GM04504 (cell line): Measurements from ENCODE around the gene GARS1.
"Not testable (repeated sequence)": the region's sequence is repeated elsewhere in the genome, so short reads cannot be mapped to it uniquely, and the experiment has no call there.

Experiments used
- DNase-seq: peaks from one replicate; pipeline ENCODE4 v3.0.0-alpha.2; 2012; ENCODE audit warnings: low read depth

The GARS1 gene, protein sequence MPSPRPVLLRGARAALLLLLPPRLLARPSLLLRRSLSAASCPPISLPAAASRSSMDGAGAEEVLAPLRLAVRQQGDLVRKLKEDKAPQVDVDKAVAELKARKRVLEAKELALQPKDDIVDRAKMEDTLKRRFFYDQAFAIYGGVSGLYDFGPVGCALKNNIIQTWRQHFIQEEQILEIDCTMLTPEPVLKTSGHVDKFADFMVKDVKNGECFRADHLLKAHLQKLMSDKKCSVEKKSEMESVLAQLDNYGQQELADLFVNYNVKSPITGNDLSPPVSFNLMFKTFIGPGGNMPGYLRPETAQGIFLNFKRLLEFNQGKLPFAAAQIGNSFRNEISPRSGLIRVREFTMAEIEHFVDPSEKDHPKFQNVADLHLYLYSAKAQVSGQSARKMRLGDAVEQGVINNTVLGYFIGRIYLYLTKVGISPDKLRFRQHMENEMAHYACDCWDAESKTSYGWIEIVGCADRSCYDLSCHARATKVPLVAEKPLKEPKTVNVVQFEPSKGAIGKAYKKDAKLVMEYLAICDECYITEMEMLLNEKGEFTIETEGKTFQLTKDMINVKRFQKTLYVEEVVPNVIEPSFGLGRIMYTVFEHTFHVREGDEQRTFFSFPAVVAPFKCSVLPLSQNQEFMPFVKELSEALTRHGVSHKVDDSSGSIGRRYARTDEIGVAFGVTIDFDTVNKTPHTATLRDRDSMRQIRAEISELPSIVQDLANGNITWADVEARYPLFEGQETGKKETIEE

GRCh38 chr7:30594540-30595435 lies at the start of gene GARS1:
Gene GARS1 (plus strand): TSS chr7:30594878. CDS start chr7:30594922, 44 bp downstream.
- peak; percentile 81 for DNase-seq

DNA sequence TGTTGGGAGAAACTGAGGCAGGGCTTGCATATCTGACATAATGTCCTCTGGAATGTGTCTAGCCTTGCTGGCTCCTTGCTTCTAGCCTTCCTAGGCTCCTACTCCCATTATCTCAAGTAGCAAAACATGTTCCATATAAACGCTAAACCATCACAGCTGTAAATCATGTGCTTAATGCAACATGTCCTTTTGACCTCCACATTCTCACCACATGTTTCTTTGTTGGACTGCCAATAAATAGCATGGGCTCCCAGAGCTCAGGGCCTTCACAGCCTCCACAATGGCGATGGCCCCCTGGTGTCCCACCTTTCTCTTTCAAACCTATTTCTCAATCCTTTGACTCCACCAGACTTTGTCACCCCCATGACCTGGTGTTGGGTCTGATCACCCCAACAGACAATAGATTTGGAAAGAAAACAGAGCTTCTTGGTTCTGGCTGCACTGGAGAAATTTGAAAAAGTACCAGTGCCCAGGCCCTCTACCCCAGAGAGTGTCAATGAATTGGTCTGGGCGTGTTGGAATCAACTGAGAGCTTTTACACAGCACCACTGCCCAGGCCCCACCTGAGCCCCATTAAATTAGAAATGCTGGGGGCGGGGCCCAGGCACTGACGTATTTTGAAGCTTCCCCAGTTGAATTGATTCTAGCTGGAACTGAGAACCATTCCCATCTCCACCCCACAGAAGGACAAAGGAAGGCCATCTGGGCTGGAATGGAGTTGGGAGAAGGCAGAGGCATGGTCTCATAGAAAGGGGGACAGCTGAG lies 48.7 kb upstream of the GARS1 start:
- peak; percentile 21 for DNase-seq

- DNase-seq: no peak
Measured at GRCh38 chr7:30546596-30546995, 48.1 kb upstream of the GARS1 start.

- DNase-seq: peak; percentile 46
Measured at GRCh38 chr7:30548845-30549244, 45.8 kb upstream of the GARS1 start.

GRCh38 chr7:30549931-30550493 lies 44.7 kb upstream of the GARS1 start:
- DNase-seq: no peak

DNA sequence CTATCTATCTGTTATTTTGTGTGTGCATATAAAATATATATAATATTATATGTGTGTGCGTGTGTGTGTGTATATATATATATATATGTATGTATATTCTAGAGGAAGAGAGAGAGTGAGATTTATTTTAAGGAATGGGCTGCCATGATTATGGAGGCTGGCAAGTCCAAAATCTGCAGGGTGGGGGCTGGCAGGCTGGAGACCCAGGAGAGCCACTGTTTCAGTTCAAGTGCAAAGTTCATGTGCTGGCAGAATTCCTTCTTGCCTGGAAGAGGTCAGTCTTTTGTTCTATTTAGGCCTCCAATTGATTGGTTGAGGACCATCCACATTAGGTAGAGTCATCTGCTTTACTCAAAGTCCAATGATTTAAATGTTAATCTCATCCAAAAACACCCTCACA lies 42.3 kb upstream of the GARS1 start:
- DNase-seq: no peak

GRCh38 chr7:30553141-30553540 lies 41.5 kb upstream of the GARS1 start:
- DNase-seq: no peak

- DNase-seq: no peak
Measured at GRCh38 chr7:30553546-30553945, 41.1 kb upstream of the GARS1 start.

DNA sequence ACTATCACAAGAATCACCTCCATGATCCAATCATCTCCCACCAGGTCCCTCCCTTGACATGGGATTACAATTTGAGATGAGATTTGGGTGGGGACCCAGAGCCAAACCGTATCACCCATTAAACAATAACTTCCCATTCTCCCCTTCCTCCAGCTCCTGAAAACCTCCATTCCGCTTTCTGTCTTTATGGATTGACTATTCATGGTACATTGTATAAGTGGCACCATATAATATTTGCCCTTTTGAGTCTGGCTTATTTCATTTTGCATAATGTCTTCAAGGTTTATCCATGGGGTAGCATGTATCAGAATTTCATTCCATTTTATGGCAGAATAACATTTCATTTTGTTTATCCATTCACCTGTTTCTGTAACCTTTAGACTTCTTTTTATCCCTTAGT lies 39.2 kb upstream of the GARS1 start:
- DNase-seq: no peak

DNA sequence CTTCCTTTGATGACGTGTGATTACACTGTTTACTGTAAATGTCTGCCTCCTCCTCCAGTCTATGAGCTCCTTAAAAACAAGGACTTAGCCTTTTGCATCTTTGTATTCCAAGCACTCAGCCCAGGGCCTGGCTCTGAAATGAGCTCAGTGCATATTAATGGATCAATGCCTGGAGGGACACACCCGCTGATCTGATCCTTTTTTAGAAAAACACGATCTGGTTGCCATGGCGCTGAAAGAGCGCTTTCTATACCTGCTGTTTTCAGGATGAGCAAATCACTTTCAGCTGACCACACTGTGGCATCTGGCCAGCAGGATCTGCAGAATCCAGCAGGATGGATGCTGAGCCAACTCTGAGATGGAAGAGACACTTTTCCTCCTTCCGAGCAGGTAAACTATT lies 37.8 kb upstream of the GARS1 start:
- no peak for DNase-seq

GRCh38 chr7:30557245-30557644 lies 37.4 kb upstream of the GARS1 start:
- no peak for DNase-seq

DNA sequence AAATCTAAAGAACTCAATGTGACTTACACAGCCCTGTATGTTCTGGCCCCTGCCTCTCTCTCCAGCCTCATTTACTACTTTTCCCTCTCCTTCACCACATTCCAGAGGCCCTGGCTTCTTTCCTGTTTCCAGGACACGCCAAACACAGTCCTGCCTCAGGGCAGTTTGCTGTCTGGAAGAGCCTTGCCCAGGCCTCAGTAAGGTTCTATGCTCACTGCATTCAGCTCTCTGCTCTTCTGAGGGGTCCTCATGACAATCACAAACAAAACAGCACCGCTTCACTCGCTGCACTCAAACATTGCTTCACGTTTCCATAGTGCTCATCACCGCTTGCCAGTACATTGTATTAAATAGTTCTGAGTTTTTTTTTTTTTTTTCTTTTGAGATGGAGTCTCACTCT lies 35.1 kb upstream of the GARS1 start:
- peak; percentile 33 for DNase-seq

DNA sequence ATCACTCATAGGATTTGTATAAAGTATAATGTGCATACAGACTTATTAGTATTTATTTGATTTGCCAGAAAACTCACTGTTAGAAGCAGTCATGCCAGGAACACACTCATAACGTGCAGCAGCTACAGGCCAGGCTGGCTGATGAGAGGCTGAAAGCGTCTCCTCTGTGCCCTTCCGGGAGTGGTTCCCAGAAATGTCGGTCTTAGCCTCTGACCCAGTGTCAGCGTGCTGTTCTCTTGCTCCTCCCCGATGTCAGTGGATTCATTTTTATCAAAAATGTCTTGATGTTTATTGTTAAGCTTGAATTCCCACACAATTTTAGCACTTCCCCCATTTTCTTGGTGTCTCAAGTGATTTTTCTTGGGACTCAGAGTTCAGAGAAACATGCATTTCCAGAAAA lies 33.3 kb upstream of the GARS1 start:
- no peak for DNase-seq

GRCh38 chr7:30562498-30562897 lies 32.2 kb upstream of the GARS1 start:
- no peak for DNase-seq

DNA sequence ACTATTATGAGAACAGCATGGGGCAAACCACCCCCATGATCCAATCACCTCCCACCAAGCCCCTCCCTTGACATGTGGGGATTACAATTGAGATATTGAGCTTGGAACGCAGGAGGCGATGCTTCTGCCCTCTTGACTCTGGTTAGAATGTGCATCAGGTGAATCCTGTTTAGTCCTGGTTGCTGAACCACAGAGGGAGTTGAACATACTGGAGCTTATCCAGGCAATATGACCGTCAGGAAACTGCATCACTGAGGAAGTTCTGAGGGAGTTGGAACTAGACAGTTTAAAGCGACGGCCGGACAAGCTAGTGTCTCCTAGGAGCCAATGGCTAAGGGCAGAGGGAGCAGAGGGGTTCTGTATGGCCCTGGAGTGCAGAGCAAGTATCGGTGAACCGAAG lies 31.8 kb upstream of the GARS1 start:
- DNase-seq: no peak

DNA sequence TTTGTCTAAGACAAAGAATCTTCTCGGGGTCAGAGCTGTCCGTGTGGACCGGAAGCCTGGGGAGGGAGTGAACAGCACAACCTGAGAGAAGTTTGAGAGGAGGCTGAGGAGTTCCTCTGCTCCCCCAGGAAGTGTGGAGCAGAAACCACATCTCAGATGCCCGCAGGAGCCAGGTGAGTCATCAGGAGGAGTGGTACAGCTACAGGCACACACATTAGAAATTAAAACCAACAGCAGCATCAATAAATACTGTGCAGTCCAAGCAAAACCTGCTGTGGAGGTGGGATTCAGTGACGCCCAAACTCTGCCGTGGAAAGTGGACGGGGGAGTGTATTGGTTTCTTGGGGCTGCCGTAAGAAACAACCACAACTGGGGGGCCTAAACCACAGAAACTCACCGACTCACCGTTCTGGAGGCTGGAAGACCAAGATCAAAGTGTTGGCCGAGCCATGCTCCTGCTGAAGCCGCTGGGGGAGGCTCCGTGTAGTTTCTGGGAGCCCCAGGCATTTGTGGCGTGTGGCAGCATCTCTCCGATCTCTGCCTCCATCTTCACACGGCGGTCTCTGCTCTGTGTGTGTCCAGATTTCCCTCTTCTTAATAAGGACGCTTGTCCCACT lies 31.2 kb upstream of the GARS1 start:
- DNase-seq: no peak

- peak; percentile 58 for DNase-seq
Measured at GRCh38 chr7:30564243-30564892, 30.3 kb upstream of the GARS1 start.

GRCh38 chr7:30566596-30566995 lies 28.1 kb upstream of the GARS1 start:
- no peak for DNase-seq

GRCh38 chr7:30567081-30567480 lies 27.6 kb upstream of the GARS1 start:
- DNase-seq: no peak

GRCh38 chr7:30570238-30570637 lies 24.4 kb upstream of the GARS1 start:
- not testable (repeated sequence) for DNase-seq
